Fibroblast of mammary gland (primary cell): ENCODE measurements around the gene ADAM15.

ENCODE experiments used
- DNase-seq: peaks from one replicate; pipeline ENCODE4 v3.0.0-alpha.2; 2010; ENCODE audit warnings: low read depth
- H3K4me3 ChIP-seq: 2 replicates; pipeline ENCODE4 v1.5.1; 2011; ENCODE audit warnings: low read depth, mild to moderate bottlenecking, low read length, moderate library complexity; ENCODE audit not compliant: control insufficient read depth
- CTCF ChIP-seq: conservative IDR thresholded peaks from 2 replicates; pipeline ENCODE4 v1.5.1; 2011; ENCODE audit warnings: low read depth, low read length, inconsistent platforms; ENCODE audit not compliant: control insufficient read depth, insufficient read depth

Gene ADAM15

GRCh38 chr1:155018617-155019348, 32.3 kb upstream of the ADAM15 start:
- no peak for TF ChIP-seq CTCF
- H3K4me3 ChIP-seq, result no peak overlapping the region
- peak; percentile 35 for DNase-seq

GRCh38 chr1:155019377-155020245, 31.5 kb upstream of the ADAM15 start:
- no peak for TF ChIP-seq CTCF
- no peak for DNase-seq
- no peak overlapping the region for H3K4me3 ChIP-seq

GRCh38 chr1:155022136-155022926, 28.8 kb upstream of the ADAM15 start:
- DNase-seq, result no peak
- no peak overlapping the region for H3K4me3 ChIP-seq
- TF ChIP-seq CTCF, result no peak

- H3K4me3 ChIP-seq, result no peak overlapping the region
- no peak for DNase-seq
- TF ChIP-seq CTCF, result no peak
Measured at GRCh38 chr1:155022927-155023236, 28.2 kb upstream of the ADAM15 start.

DNA sequence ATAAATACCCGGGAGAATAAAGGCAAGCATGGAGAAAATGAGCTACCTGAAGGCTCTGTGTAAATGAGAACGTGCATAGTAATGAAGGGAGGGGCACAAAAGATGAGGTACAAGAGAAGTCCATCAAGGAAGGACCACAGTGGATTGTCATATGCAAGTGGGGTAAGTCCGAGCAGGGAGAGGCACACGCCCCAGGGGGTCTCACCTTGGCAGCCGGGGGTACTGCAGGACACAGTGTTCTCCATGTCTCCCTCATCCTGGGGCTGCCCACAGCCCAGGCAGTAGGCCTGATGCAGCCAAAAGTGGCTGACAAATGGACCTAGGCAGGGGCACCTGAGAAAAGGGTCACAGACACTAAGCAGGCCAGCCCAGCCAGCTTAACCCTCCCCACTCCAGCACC, 27.5 kb upstream of the ADAM15 start:
- TF ChIP-seq CTCF, result no peak
- no peak overlapping the region for H3K4me3 ChIP-seq
- DNase-seq, result no peak

- no peak for TF ChIP-seq CTCF
- H3K4me3 ChIP-seq, result no peak overlapping the region
- DNase-seq, result no peak
Measured at GRCh38 chr1:155024315-155024714, 26.8 kb upstream of the ADAM15 start.
